OCI-LY7 (cell line): ENCODE results near the gene ABCD1. TPM values are rescaled to one million over a fixed set of nuclear protein-coding genes. Genes with fewer than 3 reads are reported as not detected.

Experiments
- BruUV-seq: library from RNA; stranded (reverse); fragments of 400-500 nt; replicated peaks from 2 replicates; lab custom pipeline; 2021; lab: Mats Ljungman, UMichigan
- CTCF ChIA-PET: fragments of 300-600 bp; sonication (Branson Sonifier 250); formaldehyde crosslinking; loops from one replicate; lab custom pipeline; 2022; ENCODE audit warnings: antibody characterized with exemption; ENCODE audit not compliant: unreplicated experiment; lab: Charles Lee
- POLR2A ChIA-PET: fragments of 300-600 bp; sonication (Branson Sonifier 250); formaldehyde crosslinking; loops from one replicate; lab custom pipeline; 2022; ENCODE audit warnings: antibody characterized with exemption; lab: Charles Lee
- DNase-seq: peaks from one replicate; pipeline ENCODE4 v3.0.0-alpha.2; 2015; ENCODE audit warnings: low spot score
- H2AFZ ChIP-seq: fragments of 200-600 bp; sonication (generic), shearing (Covaris generic); 2 replicates; pipeline ENCODE4 v1.6.1; 2014; ENCODE audit warnings: mild to moderate bottlenecking, antibody characterized with exemption, low read length, moderate library complexity
- H3K27ac ChIP-seq: fragments of 200-600 bp; sonication (generic); 2 replicates; pipeline ENCODE4 v1.5.1; 2014; ENCODE audit warnings: mixed run types, low read depth, mild to moderate bottlenecking, moderate library complexity, low read length, inconsistent platforms; ENCODE audit not compliant: poor library complexity, severe bottlenecking
- H3K36me3 ChIP-seq: fragments of 200-600 bp; sonication (generic); 2 replicates; pipeline ENCODE4 v1.6.1; 2014; ENCODE audit warnings: mild to moderate bottlenecking, antibody characterized with exemption, low read length, moderate library complexity, mixed read lengths; ENCODE audit not compliant: insufficient read depth
- H3K4me1 ChIP-seq: fragments of 200-600 bp; sonication (generic); 2 replicates; pipeline ENCODE4 v1.5.1; 2014; ENCODE audit warnings: mild to moderate bottlenecking, low read length; ENCODE audit not compliant: insufficient read depth, poor library complexity, severe bottlenecking
- H3K4me2 ChIP-seq: fragments of 200-600 bp; sonication (generic); 2 replicates; pipeline ENCODE4 v1.6.1; 2014; ENCODE audit warnings: mild to moderate bottlenecking, low read length
- H3K4me3 ChIP-seq: fragments of 200-600 bp; sonication (generic); 2 replicates; pipeline ENCODE4 v1.5.1; 2014; ENCODE audit warnings: mild to moderate bottlenecking, low read depth, low read length; ENCODE audit not compliant: poor library complexity, severe bottlenecking
- H3K79me2 ChIP-seq: fragments of 200-600 bp; sonication (generic); 2 replicates; pipeline ENCODE4 v1.6.1; 2016; ENCODE audit warnings: low read depth, mild to moderate bottlenecking, low read length, moderate library complexity, mixed read lengths; ENCODE audit not compliant: insufficient read depth
- H3K9me2 ChIP-seq: fragments of 200-600 bp; sonication (generic); 2 replicates; pipeline ENCODE4 v1.6.1; 2016; ENCODE audit warnings: mild to moderate bottlenecking, low read length, mixed read lengths; ENCODE audit not compliant: insufficient read depth
- H3K9me3 ChIP-seq: fragments of 200-600 bp; sonication (generic); 2 replicates; pipeline ENCODE4 v1.6.1; 2014; ENCODE audit warnings: mild to moderate bottlenecking, mixed run types, low read length, mixed read lengths
- H4K20me1 ChIP-seq: fragments of 200-600 bp; sonication (generic); 2 replicates; pipeline ENCODE4 v1.6.1; 2014; ENCODE audit warnings: mild to moderate bottlenecking, antibody characterized with exemption, low read length, moderate library complexity, mixed read lengths; ENCODE audit not compliant: insufficient read depth
- CTCF ChIP-seq: fragments of 200-600 bp; sonication (generic); conservative IDR thresholded peaks from 2 replicates; pipeline ENCODE4 v1.5.1; 2014; ENCODE audit warnings: mild to moderate bottlenecking, antibody characterized with exemption, low read length, moderate library complexity, mixed read lengths
- EZH2phosphoT487 ChIP-seq: fragments of 200-600 bp; sonication (generic); IDR thresholded peaks from 2 replicates; pipeline ENCODE4 v1.6.1; 2018; ENCODE audit warnings: low read depth, borderline replicate concordance, mild to moderate bottlenecking, mixed run types, antibody characterized with exemption, low read length, moderate library complexity, mixed read lengths
- intact Hi-C: fragments of 100-400 bp; cut with micrococcal nuclease; formaldehyde crosslinking; loops from one replicate; pipeline ENCODE4 v1.10.0; 2022; ENCODE audit not compliant: unreplicated experiment
- total RNA-seq, 2 experiments: library from RNA; depleted of rRNA in 1 of 2; stranded (reverse); fragments of >200 nt in 1 of 2; shearing (Covaris generic) in 1 of 2; gene quantifications; 2 replicates each; pipeline ENCODE4 v1.2.3, GENCODE V29; 2014 to 2022

Gene ABCD1
- total RNA-seq, 2 experiments from 2014 or later: 6.9 to 8.8 TPM

DNA sequence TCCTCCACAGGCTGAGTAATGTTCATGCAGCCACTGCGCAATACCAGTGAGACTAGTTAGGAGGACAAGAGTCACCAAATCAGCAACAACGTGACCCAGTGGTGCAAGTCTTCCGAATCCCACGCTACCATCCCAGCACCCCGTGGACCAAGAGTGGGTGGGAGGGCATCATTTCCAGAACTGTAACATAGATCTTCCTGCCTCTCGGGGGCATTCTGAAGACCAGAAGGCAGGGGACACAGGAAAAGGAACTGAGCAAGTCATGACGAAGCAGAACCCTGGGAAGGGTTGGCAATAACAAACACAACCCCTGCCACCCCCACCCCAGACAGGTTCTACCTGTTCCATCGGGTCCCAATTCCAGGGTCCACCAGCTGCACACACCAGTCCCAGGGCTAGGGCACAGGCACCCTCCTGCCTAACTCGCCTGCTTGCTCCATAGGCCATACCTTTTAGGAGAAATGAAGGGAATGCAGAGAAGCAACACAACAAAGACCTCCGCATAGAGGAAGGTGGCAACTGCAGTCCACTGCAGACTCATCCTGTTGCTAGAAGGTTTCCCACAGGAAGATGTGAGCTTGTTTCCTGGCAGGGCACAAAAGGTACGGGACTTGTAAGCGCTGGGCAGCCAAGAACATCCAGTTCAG is 1.8 kb upstream of the ABCD1 start:
- Histone ChIP-seq H3K27ac (peak overlapping the region; percentile 76), H2AFZ (no peak overlapping the region), H4K20me1 (no peaks in the 10 kb centered on the region), H3K9me2 (no peaks in the 10 kb centered on the region), H3K4me3 (peak overlapping the region; percentile 85), H3K36me3 (peaks cover 45% of the 10 kb centered on the region), H3K9me3 (no peaks in the 10 kb centered on the region), H3K79me2 (peaks cover 22% of the 10 kb centered on the region; the same call in 1 of the 2 replicates), H3K4me1 (peaks cover 43% of the 10 kb centered on the region), H3K4me2 (peak overlapping the region; percentile 93)
- TF ChIP-seq EZH2phosphoT487 (no peak), CTCF (no peak)
- POLR2A ChIA-PET: no interaction called here
- intact Hi-C loops: no loop called here
- DNase-seq: no peak
- CTCF ChIA-PET: no interaction called here
- no TSS peak for BruUV-seq

GRCh38 chrX:153723351-153724251 is 1.1 kb upstream of the ABCD1 start:
- H3K4me3 ChIP-seq: peak overlapping the region; percentile 85

More at GRCh38 chrX:153723351-153724251, 1.1 kb upstream of the ABCD1 start:
- ChIA-PET POLR2A (interaction anchor here (0.6 kb wide), 2 partner anchors 183 to 784 kb away, joined by 3 to 4 read pairs; no protein-coding TSS in a partner anchor), CTCF (interaction anchor here (0.5 kb wide), 1 partner anchor 16 kb away, joined by 4 read pairs; no protein-coding TSS in a partner anchor)
- TF ChIP-seq CTCF (peak; percentile 71), EZH2phosphoT487 (no peak)
- H3K9me3 ChIP-seq: no peaks in the 10 kb centered on the region
- BruUV-seq: no TSS peak
- no peaks in the 10 kb centered on the region for H3K9me2 ChIP-seq
- H3K27ac ChIP-seq: peak overlapping the region; percentile 76
- peak; percentile 72 for DNase-seq
- intact Hi-C loops: no loop called here
- H3K4me1 ChIP-seq: peaks cover 50% of the 10 kb centered on the region
- peak overlapping the region; percentile 93 for H3K4me2 ChIP-seq
- H3K79me2 ChIP-seq: peaks cover 22% of the 10 kb centered on the region; the same call in 1 of the 2 replicates
- H2AFZ ChIP-seq: 0 out of 2 replicates have a peak overlapping the region, but pooled peaks have one; percentile 9
- H3K36me3 ChIP-seq: peaks cover 37% of the 10 kb centered on the region
- no peaks in the 10 kb centered on the region for H4K20me1 ChIP-seq
